AG09309 (cell line): Measurements from ENCODE around the gene KPNA1.

ENCODE experiments used
- DNase-seq: peaks from one replicate; pipeline ENCODE4 v3.0.0-alpha.2; 2010; ENCODE audit warnings: low read depth
- H3K4me3 ChIP-seq: 2 replicates; pipeline ENCODE4 v1.5.1; 2011; ENCODE audit warnings: mild to moderate bottlenecking, low read depth, low read length, moderate library complexity; ENCODE audit not compliant: control insufficient read depth
- TF ChIP-seq, protein P1 (sequence below): IDR thresholded peaks from 2 replicates; pipeline ENCODE4 v1.5.1; 2011; ENCODE audit warnings: mild to moderate bottlenecking, low read depth, low read length, inconsistent platforms; ENCODE audit not compliant: insufficient read depth, control insufficient read depth; ENCODE audit errors: missing control alignments

The KPNA1 gene

DNA sequence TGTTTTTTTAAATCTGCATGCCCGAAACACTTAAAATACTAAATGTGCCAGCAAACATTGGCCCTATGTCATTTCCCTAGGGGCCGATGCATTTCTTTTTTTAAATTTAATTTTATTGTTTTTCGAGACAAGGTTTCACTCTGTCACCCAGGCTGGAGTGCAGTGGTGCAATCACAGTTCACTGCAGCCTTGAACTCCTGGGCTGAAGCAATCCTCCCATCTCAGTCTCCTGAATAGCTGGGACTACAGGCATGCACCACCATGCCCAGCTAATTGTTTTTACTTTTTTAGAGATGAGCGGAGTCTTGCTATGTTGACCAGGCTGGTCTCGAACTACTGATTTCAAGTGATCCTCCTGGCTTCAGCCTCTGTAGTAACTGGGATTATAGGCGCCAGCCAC, 43.9 kb upstream of the KPNA1 start:
- DNase-seq, result no peak
- H3K4me3 ChIP-seq, result no peak overlapping the region
- TF ChIP-seq, protein P1, sequence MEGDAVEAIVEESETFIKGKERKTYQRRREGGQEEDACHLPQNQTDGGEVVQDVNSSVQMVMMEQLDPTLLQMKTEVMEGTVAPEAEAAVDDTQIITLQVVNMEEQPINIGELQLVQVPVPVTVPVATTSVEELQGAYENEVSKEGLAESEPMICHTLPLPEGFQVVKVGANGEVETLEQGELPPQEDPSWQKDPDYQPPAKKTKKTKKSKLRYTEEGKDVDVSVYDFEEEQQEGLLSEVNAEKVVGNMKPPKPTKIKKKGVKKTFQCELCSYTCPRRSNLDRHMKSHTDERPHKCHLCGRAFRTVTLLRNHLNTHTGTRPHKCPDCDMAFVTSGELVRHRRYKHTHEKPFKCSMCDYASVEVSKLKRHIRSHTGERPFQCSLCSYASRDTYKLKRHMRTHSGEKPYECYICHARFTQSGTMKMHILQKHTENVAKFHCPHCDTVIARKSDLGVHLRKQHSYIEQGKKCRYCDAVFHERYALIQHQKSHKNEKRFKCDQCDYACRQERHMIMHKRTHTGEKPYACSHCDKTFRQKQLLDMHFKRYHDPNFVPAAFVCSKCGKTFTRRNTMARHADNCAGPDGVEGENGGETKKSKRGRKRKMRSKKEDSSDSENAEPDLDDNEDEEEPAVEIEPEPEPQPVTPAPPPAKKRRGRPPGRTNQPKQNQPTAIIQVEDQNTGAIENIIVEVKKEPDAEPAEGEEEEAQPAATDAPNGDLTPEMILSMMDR, result no peak

DNA sequence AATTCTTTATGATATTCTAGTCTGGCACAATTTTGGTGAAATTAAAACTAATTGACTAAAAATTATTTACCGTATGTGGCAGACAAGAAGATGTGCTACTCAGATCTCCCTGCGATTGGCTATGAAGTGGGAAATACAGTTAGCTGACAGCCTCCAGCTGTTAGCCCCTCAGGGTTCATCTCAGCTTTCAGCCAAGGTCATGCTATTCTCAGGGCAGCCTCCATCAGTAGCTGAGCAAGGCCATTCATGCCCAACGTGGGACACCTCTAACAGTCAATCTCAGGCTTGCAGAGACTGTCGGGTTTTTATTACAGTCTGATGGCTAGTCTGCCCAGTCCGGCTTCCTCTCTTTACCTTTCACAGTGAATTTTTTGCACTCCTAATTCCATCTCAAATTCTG, 42.6 kb upstream of the KPNA1 start:
- TF ChIP-seq, protein P1, result no peak
- no peak for DNase-seq
- H3K4me3 ChIP-seq, result no peak overlapping the region

- TF ChIP-seq, protein P1, result no peak
- H3K4me3 ChIP-seq, result no peak overlapping the region
- DNase-seq, result no peak
Observed at GRCh38 chr3:122555275-122556071, 40.7 kb upstream of the KPNA1 start.

DNA sequence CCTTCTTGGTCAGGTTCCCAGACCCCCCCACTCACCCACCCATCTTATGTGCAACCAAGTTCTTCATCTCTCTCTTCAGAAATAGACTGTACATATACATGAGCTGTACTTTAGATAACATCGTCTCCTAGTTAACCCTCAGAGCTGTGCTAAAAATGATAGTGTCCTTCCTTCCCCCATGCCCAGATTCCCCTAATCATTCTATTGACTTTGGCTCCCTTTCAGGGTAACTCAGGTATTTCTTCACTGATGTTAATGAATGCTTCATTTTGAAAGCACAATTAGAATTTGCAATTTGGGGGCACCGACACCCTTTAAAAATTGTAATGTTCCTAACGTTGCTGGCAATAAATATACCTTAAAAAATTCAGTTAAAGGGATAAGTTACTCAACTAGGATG, 38.4 kb upstream of the KPNA1 start:
- no peak for DNase-seq
- TF ChIP-seq, protein P1, result no peak
- H3K4me3 ChIP-seq, result no peak overlapping the region

GRCh38 chr3:122548619-122549018, 33.9 kb upstream of the KPNA1 start:
- no peak overlapping the region for H3K4me3 ChIP-seq
- TF ChIP-seq, protein P1, result no peak
- no peak for DNase-seq

- TF ChIP-seq, protein P1, result no peak
- H3K4me3 ChIP-seq, result no peak overlapping the region
- DNase-seq, result no peak
Observed at GRCh38 chr3:122548076-122548475, 33.3 kb upstream of the KPNA1 start.
